Stimulated activated CD8-positive, alpha-beta memory T cell treated with anti-CD3 and anti-CD28 coated beads, Interleukin-15, amount 100 ng/mL, for 1 hour (primary cell): ENCODE measurements around the gene FAM89A.
"Not testable (repeated sequence)": the region's sequence is repeated elsewhere in the genome, so short reads cannot be mapped to it uniquely, and the experiment has no call there.

Source experiments
- DNase-seq: peaks from one replicate; pipeline ENCODE4 v3.0.0-alpha.2; 2020; ENCODE audit warnings: low read depth

The FAM89A gene

DNA sequence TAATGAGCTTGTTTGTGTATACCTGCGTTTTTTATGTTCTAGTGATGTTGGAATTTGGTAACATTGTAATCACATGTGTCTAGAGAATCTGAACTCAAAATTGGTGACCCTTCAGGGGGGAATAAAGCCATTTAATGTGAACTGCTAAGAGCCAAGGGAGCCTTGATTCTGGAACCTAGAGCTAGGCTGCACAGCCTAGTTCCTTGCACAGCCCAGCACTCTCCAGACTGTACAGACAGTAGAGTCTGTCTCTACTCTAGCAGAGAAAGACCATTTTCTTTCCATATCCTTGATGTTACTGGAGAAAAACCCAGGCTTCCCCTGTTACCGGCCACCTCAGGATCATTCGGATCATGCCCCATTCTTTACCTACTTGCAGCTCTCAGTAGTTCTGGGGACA, 52.6 kb downstream of the FAM89A start:
- DNase-seq: no peak

DNA sequence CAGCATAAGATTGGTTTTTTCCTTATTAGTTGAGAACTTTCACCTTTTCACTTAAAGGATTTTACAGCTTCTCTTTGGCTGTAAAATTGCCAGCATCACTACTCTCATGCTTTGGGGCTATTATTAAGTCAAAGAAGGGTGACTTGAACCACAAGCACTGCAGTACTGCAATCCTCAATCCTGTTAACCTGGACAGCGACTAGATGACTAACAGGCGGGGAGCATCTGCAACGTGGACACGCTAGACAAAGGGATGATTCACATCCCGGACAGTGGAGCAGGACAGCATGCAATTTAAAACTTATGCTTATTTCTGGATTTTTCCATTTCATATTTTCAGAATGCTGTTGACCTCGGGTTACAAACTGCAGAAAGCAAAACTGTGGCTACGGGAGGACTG, 53.1 kb downstream of the FAM89A start:
- no peak for DNase-seq

DNA sequence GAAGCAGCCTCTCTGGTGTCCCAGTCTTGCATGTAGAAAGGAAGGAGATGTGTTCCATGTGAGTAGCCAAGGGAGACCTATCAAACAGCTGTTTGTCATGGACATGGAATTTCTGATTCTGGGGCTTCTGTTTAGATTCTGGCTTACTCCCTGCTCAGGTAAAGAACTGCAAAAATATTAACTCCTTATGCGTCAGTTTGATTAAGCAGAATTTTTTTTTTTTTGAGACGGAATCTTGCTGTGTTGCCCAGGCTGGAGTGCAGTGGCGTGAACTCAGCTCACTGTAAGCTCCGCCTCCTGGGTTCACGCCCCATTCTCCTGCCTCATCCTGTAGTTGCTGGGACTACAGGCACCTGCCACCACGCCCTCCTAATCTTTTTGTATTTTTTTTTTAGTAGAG, 54.3 kb downstream of the FAM89A start:
- DNase-seq: no peak

DNA sequence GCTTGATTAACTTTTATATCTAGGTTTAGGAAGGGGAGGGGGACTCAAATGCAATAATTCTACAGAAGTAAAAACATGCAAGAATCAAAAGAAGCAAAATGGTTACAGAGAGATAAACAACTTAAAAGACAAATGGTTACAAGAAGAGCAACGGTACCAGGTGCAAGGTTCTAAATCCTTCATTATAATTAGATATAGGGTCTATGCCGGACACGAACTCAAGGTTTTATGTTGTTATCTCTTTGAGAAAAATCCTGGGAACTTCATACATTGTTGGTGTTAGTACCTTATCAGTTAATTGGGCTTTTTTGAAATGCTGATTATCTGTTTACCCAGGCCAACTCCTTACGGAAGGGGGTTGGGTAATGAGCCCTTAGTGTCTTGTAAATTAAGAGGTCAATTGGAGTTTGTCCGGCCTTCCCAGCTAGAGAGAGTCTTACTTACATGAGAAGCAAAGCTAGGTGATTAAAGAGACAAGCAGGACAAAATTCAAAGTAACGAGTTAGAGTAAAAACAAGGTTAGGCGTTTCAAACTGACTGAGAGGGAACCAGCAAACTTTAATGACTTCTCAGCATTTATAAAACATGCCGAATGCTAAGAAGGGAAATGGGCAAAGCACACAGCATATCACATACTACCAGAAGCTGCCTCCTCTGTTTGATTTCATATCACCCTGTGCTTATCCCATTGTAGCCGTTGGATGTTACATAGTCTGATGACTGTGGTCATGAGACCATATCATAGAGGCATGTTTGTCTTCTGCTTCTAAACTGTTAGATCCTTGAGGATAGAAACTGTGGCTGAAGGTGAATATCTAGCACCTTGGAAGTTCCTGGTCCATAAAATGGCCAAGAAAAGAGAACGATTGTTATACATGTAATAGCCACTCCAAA, 55.2 kb downstream of the FAM89A start:
- not testable (repeated sequence) for DNase-seq

DNA sequence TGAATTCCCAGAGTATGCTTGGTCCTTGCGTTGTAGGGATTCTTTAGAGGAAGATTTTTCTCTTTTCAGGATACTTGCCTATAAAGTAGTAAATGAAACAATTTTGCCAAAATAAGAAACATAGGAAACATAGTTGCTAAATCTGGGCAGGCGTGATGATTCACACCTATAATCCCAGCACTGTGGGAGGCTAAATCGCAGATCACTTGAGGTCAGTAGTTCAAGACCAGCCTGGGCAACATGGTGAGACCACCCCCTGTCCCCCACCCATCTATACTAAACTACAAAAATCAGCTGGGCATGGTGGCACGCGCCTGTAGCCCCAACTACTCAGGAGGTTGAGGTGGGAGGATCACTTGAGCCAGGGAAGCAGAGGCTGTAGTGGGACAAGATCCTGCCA, 56.2 kb downstream of the FAM89A start:
- no peak for DNase-seq

DNA sequence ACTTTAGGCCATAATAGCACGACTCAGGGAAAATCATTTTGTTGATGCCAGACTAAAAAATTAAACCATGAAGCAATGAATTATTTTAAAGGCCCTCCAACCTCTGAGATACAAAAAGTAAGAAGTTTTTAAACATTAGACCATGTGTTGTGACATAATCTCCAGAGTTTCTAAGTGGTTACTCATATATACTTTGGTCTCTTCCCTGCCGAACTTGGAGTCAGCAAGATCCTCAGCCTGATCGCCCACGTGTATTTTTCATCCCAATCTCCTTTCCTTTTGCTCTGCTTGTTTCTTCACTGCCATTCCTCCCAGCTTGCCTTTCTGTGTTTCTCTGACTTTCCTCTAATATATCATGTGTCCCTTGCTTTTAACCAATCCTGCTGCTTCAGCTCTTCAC, 57.4 kb downstream of the FAM89A start:
- DNase-seq: no peak

DNA sequence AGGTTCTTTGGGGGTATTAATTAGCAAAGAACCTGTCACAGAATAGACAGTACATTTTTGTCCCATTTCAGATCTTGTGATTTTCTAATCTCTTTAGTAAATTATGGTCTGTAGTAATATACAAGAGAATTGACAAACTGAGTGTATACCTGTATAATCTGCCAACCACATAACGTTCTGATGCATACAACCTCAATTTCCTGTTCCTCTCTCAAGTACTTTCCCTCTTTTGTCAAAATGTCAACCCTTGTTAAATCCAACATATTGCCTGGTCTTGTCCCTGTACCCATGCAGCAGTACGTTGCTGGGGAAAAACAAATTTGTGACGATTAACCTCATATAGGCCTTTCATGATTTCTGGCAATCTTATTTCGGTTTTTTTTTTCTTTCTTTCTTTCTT, 60.1 kb downstream of the FAM89A start:
- DNase-seq: no peak

DNA sequence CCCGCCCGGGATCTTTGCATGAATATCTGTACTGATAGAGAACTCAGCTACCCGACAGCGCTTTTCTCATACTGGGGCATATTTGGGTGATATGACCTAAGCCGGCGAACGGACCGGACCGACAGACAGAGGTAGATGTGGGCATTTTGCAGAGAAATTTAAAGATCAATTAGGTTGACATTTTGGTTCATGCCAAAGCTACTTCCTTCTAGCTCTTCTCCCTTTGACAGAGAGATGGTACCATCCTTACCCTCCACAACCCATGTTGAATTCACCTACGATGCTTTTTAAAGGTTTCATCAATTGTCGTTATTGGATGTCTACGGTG, 60.7 kb downstream of the FAM89A start:
- no peak for DNase-seq

DNA sequence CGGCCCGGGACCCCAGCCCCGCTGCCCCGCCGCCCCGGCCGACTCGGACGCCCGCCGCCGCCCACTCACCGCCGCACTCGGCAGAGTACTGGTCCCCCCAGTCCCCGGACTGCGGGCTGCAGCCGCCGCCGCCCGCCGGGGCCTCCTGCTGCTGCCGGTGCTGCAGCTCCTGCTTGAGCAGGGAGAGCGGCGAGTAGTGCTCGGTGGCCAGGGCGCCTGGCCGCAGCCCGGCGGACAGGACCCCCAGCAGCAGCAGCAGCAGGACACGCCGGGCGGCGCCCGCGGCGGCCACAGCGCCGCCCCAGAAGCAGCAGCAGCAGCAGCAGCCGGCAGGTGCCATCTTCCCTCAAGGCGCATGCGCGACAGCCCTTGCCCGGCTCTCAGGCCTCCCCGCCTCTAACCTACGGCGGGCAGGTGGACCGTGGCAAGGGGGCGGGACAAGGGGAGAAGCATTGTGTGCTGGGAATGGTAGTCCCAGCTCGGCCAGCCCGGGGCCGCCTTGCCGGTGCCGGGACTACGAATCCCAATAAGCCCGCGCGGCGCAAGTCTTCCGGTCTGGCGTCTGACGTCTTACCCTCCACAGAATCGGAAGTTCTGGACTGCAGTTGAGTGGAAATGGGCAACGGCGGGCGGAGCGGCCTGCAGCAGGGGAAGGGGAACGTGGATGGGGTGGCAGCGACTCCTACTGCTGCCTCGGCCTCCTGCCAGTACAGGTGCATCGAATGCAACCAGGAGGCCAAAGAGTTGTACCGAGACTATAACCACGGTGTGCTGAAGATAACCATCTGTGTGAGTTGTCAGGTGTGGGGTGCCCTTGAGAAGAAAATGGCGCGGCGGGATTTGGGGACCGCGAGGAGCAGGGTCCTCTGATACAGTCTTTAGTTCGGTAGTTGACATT, 61.3 kb downstream of the FAM89A start, which contains the start of the genes ARV1 and TTC13:
Gene ARV1, plus strand, starts transcription at position 604 of the 898 bp plus-strand sequence. Its CDS starts 12 bp downstream, at position 616.
Gene TTC13, minus strand, starts transcription at position 371 of the 898 bp plus-strand sequence. Its CDS starts 31 bp downstream, at position 340.
- DNase-seq: peak; percentile 91

DNA sequence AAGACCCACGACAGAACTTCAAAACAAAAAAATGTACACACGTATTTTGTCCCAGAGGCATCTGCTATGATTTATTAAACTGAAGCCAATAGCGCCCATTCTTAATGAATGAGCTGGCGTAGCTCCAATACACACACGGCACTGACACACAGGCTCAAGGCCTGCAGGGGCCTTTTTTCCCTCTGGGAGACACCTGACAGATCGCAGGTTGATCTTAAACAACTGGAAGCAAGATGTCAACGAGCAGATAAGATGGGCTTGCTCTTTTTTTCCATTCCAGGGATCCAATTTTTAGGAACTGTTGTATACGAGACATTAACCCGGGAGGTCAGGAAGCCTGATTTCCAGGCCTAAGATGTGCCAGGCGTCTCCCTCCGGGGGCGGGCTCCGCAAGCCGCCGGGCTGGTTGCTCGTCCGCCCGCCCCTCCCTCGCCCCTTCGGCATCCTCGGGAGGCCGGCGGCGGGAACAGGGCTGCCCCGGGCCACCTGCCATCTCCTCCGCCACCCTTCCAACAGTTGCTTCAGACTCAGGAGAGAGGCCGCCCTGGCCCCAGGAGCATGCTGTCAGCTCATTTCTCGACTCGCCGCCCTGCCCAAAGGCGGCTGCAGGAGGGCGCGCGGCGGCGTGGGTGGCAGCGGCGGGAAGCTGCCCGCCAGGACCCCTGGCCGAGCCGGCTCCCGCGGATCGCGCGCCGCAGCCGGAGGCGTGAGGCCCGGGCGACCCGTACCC, 62.1 kb downstream of the FAM89A start:
- DNase-seq: no peak

DNA sequence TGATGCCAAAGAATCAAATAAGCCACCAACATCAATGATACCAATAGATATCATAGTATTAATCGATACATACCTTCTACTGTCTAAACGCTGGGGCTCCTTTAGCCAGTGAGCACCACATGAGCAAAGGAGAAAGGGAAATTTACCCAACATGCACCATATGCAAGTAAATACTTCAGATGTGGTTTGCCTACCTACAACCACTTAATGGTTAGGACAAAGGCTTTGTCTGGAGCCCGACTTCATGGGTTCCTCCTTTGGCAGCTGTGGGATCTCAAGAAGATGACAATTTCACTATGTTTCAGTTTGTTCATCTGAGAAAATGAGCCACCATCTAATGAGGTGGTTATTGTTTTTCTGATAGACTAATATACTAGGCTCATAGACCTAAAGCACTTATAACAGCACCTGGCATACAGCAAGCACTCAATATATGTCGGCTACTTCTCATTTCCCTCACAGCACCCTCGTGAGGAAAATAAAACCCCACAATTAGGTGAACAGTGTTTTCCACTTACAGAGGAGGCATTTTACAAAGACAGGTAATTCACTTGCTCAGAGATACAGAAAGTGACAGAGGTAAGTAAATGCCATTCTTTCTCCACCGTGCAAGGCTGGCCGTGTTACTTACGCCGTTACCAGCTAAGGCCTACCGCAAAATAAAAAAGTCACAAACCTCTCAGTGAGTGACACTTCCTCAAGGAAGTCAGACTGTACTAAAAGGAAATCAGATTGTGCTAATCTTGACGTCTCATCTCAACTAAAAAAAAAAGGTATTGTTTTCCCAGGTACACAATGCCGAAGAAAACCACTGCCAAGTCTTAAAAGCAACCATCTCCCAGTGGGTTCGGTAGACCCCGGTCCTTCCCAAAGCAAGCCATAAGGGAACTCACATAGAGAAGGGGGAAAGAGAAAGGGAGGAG, 63.0 kb downstream of the FAM89A start:
- DNase-seq: no peak

DNA sequence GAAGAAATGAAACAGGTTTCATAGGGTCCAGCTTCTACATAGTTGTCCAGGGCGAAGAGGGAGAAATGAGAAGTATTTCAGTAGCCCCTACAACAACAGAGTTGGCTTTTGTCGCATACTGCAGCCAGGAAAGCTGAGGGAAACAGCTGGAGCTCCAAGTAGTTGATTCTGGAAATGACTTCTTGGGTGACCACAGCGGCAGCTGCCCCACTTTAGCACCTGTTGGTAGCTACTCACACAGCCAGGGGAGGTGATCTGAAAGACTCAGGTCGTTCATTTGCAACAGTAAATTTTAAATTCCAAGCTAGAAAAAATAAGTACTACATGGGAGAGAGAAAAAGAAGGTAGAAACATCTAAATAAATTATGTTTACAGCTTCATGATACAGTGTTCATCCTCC, 63.7 kb downstream of the FAM89A start:
- no peak for DNase-seq

DNA sequence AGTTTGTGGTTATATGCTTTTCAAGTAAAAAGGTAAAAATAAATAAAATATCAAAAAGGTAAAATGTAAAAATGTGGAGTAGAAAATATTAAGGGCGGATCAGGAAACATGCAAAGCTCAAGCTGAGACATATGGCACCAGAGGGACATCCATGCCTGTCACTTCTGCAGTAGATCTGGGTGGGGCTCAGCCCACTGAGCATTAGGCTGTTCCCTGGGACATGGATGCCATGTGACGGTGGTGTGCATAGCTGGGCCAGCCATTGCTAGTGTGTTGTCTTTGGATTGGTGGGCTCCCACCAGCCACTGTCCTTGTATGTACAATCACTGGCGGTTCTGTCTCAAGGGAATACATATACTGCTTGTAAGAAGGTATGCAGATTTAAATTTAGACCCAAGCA, 64.4 kb downstream of the FAM89A start:
- DNase-seq: no peak

DNA sequence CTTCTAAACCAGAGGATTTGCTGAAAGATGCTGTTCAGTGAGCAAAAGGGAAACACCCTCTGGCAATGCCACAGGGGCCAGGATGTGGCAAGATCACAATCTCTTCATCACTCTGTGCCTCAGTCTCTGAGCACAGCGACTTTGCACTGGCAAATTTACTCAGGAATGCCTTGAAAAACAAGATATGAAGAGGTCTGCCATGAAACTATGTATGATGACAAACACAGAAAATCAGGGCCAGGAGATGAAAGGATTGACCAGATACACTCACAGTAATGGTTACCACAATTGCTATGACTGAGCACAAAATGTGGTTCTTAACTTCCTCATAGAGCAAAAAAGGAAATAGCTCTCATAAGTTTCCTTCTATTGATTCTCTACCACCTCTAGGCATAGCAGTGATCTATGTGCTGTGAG, 67.2 kb downstream of the FAM89A start:
- DNase-seq: peak; percentile 28

DNA sequence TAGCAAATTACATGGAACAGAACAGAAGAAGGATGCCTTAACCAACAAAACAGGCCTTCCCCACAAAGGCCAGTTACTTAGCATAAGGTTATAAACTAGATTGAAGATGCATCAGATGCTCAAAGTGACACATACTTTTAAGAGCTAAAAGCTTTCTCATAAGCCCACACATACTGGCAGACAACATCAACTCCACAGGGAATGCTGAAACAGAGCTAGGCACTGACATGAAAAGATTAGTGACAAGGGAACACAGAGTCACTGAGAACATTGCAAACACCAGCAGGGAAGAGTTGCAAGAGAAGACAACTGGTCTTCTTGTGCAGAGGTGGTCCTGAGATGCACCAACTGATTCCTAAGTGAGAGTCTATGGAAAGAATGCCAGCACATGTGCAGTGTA, 68.3 kb downstream of the FAM89A start:
- no peak for DNase-seq

DNA sequence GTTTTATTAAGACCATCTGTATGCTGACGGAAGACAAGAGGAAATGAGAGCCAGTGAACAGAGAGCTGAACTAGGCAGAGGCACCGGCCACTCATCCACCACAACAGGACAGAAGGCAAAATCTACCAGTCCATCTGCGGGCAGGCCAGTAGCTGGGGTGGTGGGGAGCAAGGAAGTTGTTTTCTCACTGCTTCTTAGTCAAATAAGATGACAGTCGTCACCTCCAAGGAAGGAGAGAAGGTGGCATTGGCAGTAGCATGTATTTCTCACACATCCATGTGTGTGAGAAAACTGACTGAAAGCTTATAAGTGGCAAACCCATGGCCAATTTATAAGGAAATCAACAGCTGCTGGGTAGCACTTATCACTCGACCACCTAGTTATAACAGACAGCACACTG, 69.6 kb downstream of the FAM89A start:
- no peak for DNase-seq
